Transverse colon (tissue), 3 donors: ENCODE results near the gene DHRS7C.

ENCODE experiments used
- CTCF ChIP-seq, 5 experiments: fragments of 200-600 bp in 3 of 5; fragments of 450-650 bp in 2 of 5; sonication (generic) in 3 of 5; IDR thresholded peaks; 1 replicate in 2 of 5; 2 replicates in 3 of 5; pipeline ENCODE4 v1.5.1; 2016 to 2017; ENCODE audit warnings: antibody characterized with exemption in 5 of 5, inconsistent platforms in 3 of 5, mild to moderate bottlenecking in 2 of 5, moderate library complexity in 1 of 5
- EP300 ChIP-seq: sonication (generic); formaldehyde crosslinking; IDR thresholded peaks from one replicate; pipeline ENCODE4 v1.6.1; 2017; ENCODE audit warnings: antibody characterized with exemption, low read depth
- POLR2A ChIP-seq: fragments of 450-650 bp; IDR thresholded peaks from one replicate; pipeline ENCODE4 v1.6.1; 2016; ENCODE audit warnings: antibody characterized with exemption, mild to moderate bottlenecking, moderate library complexity

DNA sequence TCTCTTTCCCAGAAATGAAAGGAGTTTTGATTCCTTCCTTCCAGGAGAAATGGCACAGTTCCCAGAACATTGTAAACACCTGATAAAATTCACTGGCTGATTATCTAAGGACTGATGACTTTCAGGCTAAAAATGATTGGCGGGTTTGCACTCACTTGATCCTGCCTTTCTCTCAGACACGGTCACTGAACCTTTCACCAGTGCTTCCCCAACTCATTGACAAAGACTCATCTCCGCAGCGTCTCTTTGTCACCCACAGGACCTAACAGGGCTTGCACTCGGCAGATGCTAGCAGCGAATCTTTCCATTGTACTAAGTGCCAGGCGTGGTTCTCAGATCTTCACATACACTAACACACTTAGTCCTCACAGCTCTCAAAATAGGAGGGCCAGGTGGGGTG lies 7.3 kb upstream of the DHRS7C start:
- TF ChIP-seq CTCF (IDR thresholded peaks at IDR 0.05) (no peak), POLR2A (no peak), EP300 (no peak)
